IPS-11a (cell line): ENCODE data around the gene NUDT3.
A peak's percentile ranks its signal among the peaks of the same experiment; 100 is the strongest.
"Not testable (repeated sequence)": the region's sequence is repeated elsewhere in the genome, so short reads cannot be mapped to it uniquely, and the experiment has no call there.

ENCODE experiments used
- H3K4me3 ChIP-seq: one replicate; pipeline ENCODE4 v1.5.1; 2013; ENCODE audit warnings: low read depth, low read length, control low read depth

The NUDT3 gene

GRCh38 chr6:34393191-34393965 is 909 bp upstream of the NUDT3 start:
- H3K4me3 ChIP-seq, result peak overlapping the region; percentile 58

- H3K4me3 ChIP-seq, result peak overlapping the region; percentile 77
Observed at GRCh38 chr6:34391786-34392496, 528 bp downstream of the NUDT3 start.

GRCh38 chr6:34391473-34391785 is 1.0 kb downstream of the NUDT3 start:
- peak overlapping the region; percentile 77 for H3K4me3 ChIP-seq

GRCh38 chr6:34390531-34391472 is 1.7 kb downstream of the NUDT3 start:
- peak overlapping the region; percentile 77 for H3K4me3 ChIP-seq

- H3K4me3 ChIP-seq, result no peak overlapping the region
Observed at GRCh38 chr6:34389034-34389433, 3.4 kb downstream of the NUDT3 start.

- H3K4me3 ChIP-seq, result no peak overlapping the region
Observed at GRCh38 chr6:34388421-34388820, 4.0 kb downstream of the NUDT3 start.

- H3K4me3 ChIP-seq, result no peak overlapping the region
Observed at GRCh38 chr6:34386316-34387137, 5.9 kb downstream of the NUDT3 start.

GRCh38 chr6:34385793-34386195 is 6.7 kb downstream of the NUDT3 start:
- no peak overlapping the region for H3K4me3 ChIP-seq

GRCh38 chr6:34384321-34385153 is 7.9 kb downstream of the NUDT3 start:
- H3K4me3 ChIP-seq, result no peak overlapping the region

- H3K4me3 ChIP-seq, result no peak overlapping the region
Observed at GRCh38 chr6:34383656-34384320, 8.7 kb downstream of the NUDT3 start.

- no peak overlapping the region for H3K4me3 ChIP-seq
Observed at GRCh38 chr6:34383161-34383631, 9.3 kb downstream of the NUDT3 start.

- H3K4me3 ChIP-seq, result no peak overlapping the region
Observed at GRCh38 chr6:34381081-34381480, 11.4 kb downstream of the NUDT3 start.

- no peak overlapping the region for H3K4me3 ChIP-seq
Observed at GRCh38 chr6:34378470-34378869, 14.0 kb downstream of the NUDT3 start.

GRCh38 chr6:34377984-34378383 is 14.5 kb downstream of the NUDT3 start:
- H3K4me3 ChIP-seq, result no peak overlapping the region

GRCh38 chr6:34377571-34377970 is 14.9 kb downstream of the NUDT3 start:
- H3K4me3 ChIP-seq, result not testable (repeated sequence)

GRCh38 chr6:34375833-34376232 is 16.6 kb downstream of the NUDT3 start:
- H3K4me3 ChIP-seq, result no peak overlapping the region

- no peak overlapping the region for H3K4me3 ChIP-seq
Observed at GRCh38 chr6:34374508-34374907, 18.0 kb downstream of the NUDT3 start.

GRCh38 chr6:34374069-34374468 is 18.4 kb downstream of the NUDT3 start:
- H3K4me3 ChIP-seq, result no peak overlapping the region

GRCh38 chr6:34373511-34373910 is 19.0 kb downstream of the NUDT3 start:
- H3K4me3 ChIP-seq, result no peak overlapping the region
